Choroid plexus epithelial cell (primary cell): Measurements from ENCODE around the gene PAMR1.

Source experiments
- DNase-seq: peaks from one replicate; pipeline ENCODE4 v3.0.0-alpha.2; 2010; ENCODE audit warnings: low read depth
- H3K4me3 ChIP-seq: 2 replicates; pipeline ENCODE4 v1.5.1; 2011; ENCODE audit warnings: low read depth, mild to moderate bottlenecking, control low read depth, low read length, moderate library complexity
- TF ChIP-seq, protein P1 (sequence below): conservative IDR thresholded peaks from 2 replicates; pipeline ENCODE4 v1.5.1; 2011; ENCODE audit warnings: low read depth, mild to moderate bottlenecking, control low read depth, inconsistent platforms, low read length, moderate library complexity

PAMR1 gene

GRCh38 chr11:35563484-35564244 lies 38.2 kb upstream of the PAMR1 start:
- H3K4me3 ChIP-seq: no peak overlapping the region
- TF ChIP-seq, protein P1, sequence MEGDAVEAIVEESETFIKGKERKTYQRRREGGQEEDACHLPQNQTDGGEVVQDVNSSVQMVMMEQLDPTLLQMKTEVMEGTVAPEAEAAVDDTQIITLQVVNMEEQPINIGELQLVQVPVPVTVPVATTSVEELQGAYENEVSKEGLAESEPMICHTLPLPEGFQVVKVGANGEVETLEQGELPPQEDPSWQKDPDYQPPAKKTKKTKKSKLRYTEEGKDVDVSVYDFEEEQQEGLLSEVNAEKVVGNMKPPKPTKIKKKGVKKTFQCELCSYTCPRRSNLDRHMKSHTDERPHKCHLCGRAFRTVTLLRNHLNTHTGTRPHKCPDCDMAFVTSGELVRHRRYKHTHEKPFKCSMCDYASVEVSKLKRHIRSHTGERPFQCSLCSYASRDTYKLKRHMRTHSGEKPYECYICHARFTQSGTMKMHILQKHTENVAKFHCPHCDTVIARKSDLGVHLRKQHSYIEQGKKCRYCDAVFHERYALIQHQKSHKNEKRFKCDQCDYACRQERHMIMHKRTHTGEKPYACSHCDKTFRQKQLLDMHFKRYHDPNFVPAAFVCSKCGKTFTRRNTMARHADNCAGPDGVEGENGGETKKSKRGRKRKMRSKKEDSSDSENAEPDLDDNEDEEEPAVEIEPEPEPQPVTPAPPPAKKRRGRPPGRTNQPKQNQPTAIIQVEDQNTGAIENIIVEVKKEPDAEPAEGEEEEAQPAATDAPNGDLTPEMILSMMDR: no peak
- no peak for DNase-seq

GRCh38 chr11:35559949-35560348 lies 34.5 kb upstream of the PAMR1 start:
- TF ChIP-seq, protein P1: no peak
- H3K4me3 ChIP-seq: no peak overlapping the region
- no peak for DNase-seq

DNA sequence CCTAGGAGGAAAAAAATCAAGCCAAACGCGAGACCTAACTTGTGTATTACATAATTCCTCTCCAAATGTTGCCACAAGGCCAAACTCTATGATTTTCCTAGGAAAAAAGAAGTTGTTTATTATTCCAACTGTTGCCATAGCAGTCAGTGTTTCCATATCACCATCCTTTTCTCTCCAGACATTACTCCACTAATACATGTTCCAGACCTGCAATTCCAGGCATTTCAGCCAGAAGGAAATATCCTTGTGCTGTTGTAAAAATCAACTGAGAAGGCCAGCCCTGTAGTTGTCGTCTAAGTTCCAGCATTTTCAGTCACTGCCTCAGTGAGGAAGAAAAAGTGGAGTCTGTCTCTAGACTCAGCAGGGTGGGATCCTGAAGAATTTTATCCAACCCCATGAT lies 33.1 kb upstream of the PAMR1 start:
- no peak for DNase-seq
- TF ChIP-seq, protein P1: no peak
- H3K4me3 ChIP-seq: no peak overlapping the region

DNA sequence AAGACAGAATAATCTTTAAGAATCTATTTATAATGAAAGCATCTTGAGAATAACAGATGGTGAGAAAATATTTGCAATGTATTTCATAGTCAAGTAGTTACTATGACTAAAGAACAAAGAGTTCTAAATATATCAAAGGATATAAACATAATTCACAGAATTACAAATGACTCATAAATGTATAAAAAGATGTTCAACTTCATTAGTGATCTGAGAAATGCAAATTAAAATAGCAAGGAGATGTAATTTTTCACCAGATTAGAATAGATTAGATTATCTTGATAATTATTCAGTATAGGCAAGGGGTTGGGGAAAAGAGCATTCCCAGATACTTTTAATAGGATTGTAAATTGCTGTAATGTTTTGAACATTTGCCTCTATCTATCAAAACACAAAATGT lies 30.1 kb upstream of the PAMR1 start:
- TF ChIP-seq, protein P1: no peak
- no peak for DNase-seq
- H3K4me3 ChIP-seq: no peak overlapping the region

GRCh38 chr11:35554491-35555437 lies 29.3 kb upstream of the PAMR1 start:
- no peak overlapping the region for H3K4me3 ChIP-seq
- DNase-seq: peak; percentile 82
- TF ChIP-seq, protein P1: peak; percentile 65

GRCh38 chr11:35553831-35554230 lies 28.4 kb upstream of the PAMR1 start:
- DNase-seq: peak; percentile 97
- no peak overlapping the region for H3K4me3 ChIP-seq
- TF ChIP-seq, protein P1: no peak
